Stimulated activated CD8-positive, alpha-beta memory T cell treated with anti-CD3 and anti-CD28 coated beads, Interleukin-4, amount 100 ng/mL, for 1 hour (primary cell): ENCODE results near the gene TSNAX.
"Not testable (repeated sequence)": the region's sequence is repeated elsewhere in the genome, so short reads cannot be mapped to it uniquely, and the experiment has no call there.

Experiments used
- DNase-seq, 2 donors: peaks; one replicate each; pipeline ENCODE4 v3.0.0-alpha.2; 2020; ENCODE audit warnings: low read depth in 2 of 2, low spot score in 1 of 2

TSNAX gene, protein sequence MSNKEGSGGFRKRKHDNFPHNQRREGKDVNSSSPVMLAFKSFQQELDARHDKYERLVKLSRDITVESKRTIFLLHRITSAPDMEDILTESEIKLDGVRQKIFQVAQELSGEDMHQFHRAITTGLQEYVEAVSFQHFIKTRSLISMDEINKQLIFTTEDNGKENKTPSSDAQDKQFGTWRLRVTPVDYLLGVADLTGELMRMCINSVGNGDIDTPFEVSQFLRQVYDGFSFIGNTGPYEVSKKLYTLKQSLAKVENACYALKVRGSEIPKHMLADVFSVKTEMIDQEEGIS

DNA sequence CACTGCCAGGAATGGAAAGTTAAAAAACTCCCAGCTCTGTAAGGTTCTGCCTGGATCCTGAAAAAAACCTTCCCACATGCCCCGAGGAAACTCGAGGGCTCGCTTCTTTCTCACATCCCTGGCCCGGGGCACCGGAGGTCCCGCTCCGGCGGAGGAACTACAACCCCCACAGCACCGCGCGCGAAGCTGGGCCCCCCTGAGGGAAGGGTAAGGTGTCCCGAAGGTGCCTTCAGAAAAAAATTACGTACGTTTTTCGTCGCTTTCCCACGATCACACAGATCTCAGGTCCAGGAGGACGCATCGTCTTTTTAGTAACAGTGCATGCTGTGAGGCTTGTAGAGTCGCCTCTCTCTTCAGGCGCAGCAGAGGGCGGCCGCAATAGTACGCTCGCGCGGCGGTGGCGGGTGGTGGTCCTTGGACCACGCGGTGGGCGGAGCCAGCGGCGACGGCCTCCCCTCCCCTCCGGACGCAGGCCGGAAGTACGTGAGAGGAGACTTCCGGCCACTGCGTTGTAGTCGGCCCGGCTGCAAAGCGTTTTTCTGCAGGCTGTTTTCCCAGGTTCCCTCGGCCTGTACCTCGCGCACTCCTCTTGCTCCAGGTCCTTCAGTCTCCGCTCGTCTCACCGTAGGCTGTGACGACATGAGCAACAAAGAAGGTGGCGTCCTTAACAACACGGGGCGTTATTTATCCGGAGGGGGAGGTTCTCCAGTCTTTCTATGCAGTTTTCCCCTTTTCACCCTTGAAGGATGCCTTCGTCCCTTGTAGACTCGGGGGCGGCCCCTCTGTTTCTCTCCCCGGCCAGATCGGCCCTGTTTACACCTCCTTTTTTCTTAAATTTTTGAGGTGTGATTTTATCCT, at the start of gene TSNAX:
TSNAX (plus strand) TSS at position 498 of the 858 bp plus-strand sequence; CDS start at position 640, 142 bp downstream.
- peak; percentile 69 to 77 for DNase-seq

DNA sequence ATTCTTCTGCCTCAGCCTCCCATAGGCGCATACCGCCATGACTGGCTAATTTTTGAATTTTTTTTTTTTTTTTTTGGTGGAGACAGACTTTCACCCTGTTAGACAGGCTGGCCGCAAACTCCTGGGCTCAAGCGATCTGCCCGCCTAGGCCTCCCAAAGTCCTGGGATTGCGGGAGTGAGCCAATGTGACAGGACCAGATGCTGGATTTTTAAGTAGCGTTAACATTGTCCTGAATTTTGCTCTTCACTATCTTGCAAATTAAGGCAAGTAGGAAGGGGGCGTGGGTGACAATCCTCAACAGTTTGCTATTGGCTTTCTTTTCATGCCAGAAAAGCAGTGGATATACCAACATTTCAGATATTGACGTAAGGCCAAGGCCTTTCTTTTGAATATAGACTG, 49.7 kb upstream of the TSNAX start:
- DNase-seq, result no peak

DNA sequence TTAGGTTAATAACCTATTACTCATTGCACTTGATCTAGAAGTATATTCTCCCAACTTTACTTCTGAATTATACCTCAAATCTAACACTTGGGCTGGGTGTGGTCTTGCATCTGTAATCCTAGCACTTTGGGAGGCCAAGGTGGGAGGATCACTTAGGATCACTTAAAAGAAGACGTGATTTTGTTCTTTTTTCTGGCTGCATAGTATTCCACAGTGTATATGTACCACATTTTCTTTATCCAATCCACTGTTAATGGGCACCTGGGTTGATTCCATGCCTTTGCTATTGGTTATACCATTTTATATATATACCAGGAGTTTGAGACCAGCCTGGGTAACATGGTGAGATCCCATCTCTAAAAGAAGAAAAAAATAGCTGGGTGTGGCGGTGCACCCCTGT, 48.5 kb upstream of the TSNAX start:
- DNase-seq, result no peak

DNA sequence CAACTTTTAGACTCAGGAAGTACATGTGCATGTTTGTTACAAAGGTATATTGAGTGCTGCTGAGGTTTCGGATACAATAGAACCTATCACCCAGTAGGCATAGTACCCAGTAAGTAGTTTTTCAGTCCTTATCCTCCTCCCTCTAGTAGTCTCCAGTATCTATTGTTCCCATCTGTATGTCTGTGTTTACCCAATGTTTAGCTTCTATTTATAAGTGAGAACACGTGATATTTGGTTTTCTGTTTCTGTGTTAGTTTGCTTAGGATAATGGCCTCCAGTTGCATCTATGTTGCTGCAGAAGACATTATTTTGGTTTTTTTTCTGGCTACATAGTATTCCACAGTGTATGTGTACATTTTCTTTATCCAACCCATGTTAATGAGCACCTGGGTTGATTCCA, 47.2 kb upstream of the TSNAX start:
- no peak for DNase-seq

DNA sequence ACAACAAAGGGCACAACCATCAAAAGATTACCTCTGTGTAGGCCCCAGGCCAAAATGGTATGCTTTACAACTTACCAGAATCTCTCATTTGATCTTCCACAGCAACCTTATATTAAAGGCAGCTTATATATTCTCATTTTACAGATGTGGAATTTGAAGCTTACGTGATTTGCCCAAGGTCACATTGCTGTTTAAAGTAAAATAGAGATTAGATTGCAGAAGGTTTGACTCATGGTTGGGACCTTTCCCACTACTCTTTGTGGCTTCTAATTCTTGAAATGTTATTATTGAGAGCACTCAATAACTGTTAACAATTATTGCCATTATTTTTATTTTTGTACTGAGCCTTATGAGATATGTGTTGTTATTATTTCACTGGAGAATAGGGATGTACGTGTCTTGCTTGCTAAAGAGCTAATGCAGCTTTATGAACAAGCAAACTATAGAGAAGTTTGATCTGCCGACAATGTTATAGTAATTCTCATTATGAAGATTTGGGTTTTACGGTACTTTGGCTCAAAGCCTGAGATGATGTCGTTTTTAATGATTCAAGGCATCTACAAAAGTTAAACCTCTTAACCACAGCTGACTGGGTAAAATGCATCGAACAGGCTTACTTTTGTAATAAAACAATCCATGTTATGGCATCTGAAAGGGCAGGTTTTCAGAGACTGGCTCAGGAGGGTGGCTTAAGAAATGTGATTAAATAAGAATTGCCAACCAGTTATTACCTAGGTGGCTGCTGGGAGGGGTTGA, 43.3 kb upstream of the TSNAX start:
- DNase-seq, result no peak

DNA sequence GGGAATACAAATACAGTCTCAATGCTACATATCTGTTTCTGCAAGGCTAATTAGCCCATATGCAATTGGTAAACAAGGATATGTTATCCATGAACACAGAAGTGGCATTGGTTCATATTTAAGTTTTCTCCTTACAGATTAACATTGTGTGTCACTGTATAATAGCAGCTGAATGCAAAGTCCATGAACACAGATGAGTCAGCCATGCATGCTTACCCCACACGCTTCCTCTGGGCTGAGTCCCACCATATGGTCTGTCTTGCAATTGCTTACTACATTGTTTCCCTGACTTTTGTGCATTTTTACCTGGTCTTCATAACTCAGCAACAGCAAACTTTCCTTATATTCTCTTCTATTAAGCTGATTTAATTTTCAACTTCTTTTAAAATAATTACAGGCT, 41.5 kb upstream of the TSNAX start:
- no peak for DNase-seq

DNA sequence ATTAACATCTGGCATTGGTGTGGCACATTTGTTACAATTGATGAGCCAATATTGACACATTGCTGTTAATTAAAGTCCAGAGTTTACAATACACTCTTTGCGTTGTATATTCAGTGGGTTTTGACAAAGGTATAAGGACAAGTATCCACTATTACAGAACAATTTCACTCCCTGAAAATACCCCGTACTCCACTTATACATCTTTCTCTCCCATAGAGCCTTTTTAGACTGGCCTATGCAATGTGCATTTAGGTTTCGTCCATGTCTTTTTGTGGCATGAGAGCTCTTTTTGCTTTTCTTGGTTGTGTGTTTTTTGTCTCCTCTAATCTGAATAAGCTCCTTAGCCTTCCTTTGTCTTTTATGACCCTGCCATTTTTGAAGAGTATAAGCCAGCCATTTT, 40.6 kb upstream of the TSNAX start:
- DNase-seq, result no peak

DNA sequence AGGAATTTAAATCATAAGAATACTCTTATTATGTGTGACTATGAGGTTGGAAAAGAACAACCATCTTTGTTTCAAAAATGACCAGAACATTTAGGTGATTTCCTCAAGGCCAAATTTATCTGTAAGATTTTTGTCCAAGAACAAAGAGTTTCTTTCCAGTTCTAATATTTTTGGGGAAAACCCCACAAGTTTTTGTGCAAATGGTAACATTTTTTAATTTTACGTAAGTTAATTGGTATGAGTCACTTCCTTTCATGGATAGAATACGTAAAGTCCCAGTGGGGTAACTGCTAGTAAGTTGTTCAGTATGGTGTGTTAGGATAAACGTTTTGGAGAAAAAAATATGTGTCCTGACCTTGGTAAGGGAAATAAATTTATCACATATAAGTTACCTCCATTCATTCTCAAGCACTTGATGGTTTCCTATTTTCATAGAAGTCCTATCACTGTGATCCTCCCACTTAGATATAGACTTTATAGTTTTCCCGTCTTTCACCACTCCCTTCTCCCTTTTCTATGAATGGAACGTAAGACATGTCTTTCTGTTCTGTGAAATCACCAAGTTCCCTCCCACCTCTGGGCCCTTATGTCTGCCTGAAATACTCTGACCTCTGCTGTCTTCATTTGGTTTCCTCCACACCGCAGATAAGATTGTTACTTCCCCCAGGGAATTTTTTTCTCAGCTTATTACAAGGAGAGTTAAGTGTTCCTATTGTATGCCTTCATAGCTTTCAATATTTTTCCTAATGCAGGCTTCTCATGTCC, 34.9 kb upstream of the TSNAX start:
- no peak for DNase-seq

DNA sequence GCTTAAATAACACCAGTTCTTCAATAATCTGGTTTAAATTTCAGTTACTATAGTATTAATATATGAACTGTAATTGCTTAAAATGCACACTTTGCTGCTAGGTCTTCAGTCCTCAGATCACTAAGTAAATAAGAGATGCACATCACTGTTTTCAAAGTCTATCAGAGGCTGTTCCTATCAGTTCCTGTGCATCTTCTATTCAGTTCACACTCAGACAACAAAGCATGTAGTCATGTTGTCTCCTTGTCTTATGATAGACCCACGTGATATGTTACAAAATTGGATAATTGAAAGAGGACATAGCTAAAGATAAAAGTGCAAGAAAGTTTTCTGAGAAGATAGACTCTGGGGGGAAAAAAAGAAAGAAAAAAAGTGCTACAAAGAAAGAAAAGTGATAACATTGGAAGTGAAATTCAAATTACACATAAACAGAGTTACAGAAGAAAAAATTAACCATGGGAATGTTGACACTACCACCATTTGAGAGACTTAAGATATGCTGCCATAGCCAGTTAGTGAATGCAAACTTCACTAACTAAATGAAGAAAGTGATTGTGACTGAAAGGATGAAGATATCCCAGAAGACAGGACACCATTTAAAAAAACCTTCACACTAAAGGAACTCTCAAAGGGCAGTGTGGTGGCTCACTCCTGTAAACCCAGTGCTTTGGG, 33.9 kb upstream of the TSNAX start:
- no peak for DNase-seq

DNA sequence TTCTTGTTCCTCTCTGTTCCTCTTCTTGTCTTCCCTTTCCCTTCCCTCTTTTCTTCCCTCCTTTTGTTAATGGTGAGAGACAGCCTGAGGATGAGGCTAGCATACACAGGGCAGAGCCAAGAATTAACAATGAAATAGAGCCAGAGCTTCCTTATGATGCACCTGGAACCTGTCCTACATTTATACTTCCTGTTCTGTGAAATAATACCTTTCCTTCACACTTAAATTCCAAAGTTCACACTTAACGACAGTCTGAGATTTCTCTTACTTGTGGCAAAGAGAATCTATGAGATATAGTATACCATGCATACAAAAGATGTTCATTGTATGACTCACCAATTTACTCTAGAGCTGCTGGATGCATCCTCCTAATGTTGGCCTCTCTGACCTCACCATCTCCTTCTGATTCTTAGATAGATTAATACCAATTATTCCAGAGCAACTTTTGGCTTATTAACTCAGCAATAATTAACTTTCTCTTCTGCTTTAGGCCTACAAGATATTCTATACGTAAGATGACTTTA, 30.8 kb upstream of the TSNAX start:
- no peak for DNase-seq

DNA sequence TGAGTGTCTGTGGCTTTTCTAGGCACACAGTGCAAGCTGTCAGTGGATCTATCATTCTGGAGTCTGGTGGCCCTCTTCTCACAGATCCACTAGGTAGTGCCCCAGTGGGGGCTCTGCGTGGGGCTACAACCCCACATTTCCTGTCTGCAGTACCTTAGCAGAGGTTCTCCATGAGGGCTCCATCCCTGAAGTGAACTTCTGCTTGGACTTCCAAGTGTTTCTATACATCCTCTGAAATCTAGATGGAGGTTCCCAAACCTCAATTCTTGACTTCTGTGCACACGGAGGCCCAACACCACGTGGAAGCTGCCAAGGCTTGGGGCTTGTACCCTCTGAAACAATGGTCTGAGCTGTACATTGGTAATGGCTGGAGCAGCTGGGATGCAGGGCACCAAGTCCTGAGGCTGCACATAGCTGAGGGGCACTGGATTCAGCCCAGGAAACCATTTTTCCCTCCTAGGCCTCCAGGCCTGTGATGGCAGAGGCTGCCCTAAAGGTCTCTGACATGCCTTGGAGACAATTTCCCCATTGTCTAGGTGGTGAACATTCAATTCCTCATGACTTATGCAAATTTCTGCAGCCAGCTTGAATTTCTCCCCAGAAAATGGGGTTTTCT, 29.2 kb upstream of the TSNAX start:
- DNase-seq, result no peak

DNA sequence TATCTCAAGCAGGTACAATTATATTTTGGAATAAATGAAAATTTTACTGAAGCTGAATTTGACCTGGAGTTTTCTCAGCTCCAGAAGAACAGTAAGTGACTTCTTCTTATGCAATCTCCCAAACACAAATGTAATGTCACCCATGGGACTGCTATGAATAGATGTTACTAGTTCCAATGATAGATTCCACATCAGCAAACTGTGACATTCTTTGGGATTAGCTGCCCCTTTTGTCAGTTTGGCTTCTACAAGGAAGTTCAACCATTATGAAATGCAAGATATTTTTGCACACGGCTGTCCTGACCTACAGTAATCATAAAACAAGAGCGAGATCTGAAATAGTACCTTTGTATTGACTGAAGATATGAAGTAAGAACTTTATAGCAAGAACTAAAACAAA, 27.8 kb upstream of the TSNAX start:
- DNase-seq, result no peak

DNA sequence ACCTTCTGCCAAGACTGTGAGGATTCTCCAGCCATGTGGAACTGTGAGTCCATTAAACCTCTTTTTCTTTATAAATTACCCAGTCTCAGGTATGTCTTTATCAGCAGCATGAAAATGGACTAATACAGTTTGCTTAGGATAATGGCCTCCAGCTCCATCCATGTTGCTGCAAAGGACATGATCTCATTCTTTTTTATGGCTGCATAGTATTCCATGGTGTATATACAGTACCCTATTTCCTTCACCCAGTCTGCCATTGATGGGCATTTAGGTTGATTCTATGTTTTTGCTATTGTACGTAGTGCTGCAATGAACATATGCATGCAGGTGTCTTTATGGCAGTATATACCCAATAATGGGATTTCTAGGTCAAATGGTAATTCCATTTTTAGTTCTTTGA, 25.3 kb upstream of the TSNAX start:
- DNase-seq, result not testable (repeated sequence)

DNA sequence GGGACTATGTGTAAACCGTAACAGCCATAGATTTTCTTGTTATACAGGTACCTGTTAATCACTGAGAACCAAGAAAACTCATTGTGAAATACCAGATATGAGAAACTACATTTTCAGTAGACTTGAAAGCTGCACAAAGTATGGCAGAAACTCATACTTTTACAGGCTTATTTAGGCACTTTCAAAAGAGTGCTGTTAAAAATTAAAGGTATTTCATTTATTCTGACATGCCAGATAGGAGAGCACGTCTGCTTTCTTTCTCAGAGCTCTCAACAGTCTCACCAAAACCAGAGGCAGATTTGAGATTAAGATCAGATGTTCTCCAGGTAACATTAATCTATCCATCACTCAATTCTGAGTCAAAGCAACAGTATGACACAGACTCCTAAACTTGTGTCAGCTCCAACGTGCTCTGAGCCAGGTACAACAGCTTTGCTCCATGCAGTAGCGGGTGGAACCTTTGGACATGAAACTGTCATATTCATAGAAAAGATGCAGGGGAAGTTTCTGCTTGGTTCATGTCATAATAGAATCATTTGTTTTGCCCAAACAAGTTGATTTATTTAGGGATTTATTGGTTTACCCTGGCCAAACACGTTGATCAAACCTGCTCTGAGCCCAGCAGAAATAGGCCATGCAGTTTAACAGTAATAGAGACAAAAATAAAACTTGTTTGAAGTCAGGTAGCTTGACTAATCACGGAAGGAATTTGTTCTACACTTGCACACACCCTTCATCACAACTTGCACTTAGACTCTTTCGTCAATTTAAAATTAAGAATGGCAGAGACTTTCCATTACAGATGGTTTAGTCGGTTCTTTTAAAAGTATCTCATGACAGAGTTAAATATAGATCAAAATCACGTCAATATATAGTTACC, 20.8 kb upstream of the TSNAX start:
- DNase-seq, result no peak

DNA sequence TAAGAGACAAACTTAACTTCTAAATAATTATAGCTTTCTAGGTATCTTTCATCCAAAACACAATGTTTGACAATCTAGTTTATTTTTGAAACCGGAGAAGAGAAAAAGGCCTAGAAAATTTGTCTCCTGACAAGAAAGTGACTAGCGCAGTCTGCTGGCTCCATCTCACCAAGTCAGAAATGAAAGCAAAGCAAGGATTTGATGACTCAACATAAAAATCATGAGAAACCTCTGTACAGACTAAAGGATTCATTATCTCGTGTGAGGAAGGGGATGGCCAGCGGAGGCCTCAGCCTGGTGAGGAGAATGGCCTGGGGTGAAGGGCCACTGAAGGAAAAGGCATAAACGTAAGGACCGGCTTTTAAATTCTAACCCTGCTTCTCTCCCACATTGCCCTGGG, 20.0 kb upstream of the TSNAX start:
- no peak for DNase-seq

DNA sequence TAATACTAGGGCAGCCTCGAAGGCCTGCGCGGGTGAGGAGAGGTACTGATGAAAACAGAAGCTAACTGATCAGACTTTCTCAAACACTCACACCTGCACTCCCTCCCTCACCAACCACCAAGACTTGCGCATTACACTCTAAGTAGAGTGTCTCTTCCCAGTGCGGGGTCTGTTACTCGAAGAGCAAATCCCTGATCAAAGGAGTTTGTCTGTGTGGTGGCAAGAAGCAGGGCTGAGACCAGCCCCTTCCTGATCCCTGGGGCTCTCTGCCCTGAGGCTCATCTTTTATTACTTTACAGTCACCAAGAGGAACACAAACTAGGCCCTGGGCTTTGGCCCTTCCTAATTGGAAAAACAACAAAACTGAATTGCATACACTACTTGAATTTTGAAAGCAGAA, 19.5 kb upstream of the TSNAX start:
- no peak for DNase-seq

DNA sequence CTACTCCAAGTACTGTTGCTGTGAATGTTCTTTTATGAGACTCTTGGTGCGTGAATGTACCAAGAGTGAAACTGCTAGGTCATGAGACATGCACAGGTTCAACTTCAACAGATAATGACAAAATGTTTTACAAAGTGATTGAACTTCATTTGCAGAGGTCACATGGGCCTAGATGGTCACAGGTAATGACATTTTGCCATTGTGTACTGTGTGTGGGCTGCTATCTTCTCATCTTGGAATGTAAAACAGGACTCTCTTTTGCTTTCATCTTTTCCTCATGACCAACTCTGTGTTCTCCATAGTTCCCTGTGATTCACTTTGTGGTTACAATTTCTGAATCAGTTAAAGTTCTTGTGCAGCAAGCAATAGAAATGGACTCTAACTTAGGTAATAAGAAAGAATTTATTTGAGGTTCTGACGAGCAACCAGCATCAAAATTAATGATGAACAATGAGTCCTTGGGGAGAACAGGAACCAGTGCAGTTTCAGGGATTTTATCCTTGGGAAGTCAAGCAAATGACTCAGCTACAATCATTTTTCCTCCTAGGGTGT, 16.2 kb upstream of the TSNAX start:
- DNase-seq, result no peak

DNA sequence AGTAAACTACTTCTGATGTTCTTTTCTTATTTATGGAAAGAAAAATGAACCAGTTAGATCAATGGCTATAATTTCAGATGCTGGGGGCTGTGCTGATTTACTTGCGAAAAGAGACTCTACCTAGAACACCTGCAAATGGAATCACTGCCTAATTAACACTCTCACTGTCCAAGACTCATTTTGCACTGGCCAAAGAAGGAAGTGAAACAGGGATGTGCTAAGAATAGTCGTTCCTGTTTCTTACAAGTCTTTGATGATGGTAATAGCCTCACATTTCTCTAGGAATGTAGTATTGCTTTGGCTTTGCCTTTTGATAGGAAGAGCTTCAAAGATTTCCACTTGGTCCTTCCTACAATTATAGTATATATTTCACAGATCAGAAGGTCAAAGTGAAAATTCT, 12.7 kb upstream of the TSNAX start:
- DNase-seq, result no peak

DNA sequence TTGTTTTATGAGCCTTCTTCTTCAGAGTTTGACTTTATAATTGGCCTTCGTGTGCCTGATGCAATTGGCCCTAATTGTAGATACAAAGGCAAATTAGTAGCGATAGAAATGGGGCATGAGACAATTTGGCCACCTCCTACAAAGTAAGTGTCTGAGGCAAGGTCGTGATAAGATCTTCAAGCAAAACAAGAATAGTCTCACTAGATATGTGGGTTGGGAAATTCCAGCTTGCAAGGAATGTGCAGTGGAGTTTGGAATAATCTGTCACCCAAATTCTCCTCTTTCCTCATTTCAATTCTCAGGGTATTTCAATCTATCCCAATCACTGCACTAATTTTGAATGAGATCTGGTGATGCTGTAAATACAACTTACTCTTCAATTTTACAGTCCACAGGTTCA, 11.4 kb upstream of the TSNAX start:
- no peak for DNase-seq
